ENCODE data around the gene ALDH1A3.

The ALDH1A3 gene

GRCh38 chr15:100877551-100877950 is 2.1 kb upstream of the ALDH1A3 start:
- no peak for TF ChIP-seq CTCF (IDR thresholded peaks at IDR 0.05; ENCODE audit: borderline replicate concordance, control extremely low read depth, extremely low read depth, insufficient read depth, missing control alignments)
- in situ Hi-C loops (cut with MboI; ENCODE audit: low sequenced_read_pairs, unreplicated experiment): loop anchor here (10.0 kb wide), 1 partner anchor 243 kb away; no protein-coding TSS in a partner anchor
- DNase-seq (ENCODE audit: low spot score): no peak

- in situ Hi-C loops (cut with MboI; ENCODE audit: low sequenced_read_pairs, unreplicated experiment): loop anchor here (10.0 kb wide), 1 partner anchor 243 kb away; no protein-coding TSS in a partner anchor
- no peak for DNase-seq (ENCODE audit: low spot score)
- no peak for TF ChIP-seq CTCF (IDR thresholded peaks at IDR 0.05; ENCODE audit: borderline replicate concordance, control extremely low read depth, extremely low read depth, insufficient read depth, missing control alignments)
Observed at GRCh38 chr15:100878130-100878529, 1.5 kb upstream of the ALDH1A3 start.

GRCh38 chr15:100878648-100879047 is 983 bp upstream of the ALDH1A3 start:
- TF ChIP-seq CTCF (IDR thresholded peaks at IDR 0.05; ENCODE audit: borderline replicate concordance, control extremely low read depth, extremely low read depth, insufficient read depth, missing control alignments): no peak
- no peak for DNase-seq (ENCODE audit: low spot score)
- in situ Hi-C loops (cut with MboI; ENCODE audit: low sequenced_read_pairs, unreplicated experiment): loop anchor here (10.0 kb wide), 1 partner anchor 244 kb away; no protein-coding TSS in a partner anchor

- in situ Hi-C loops (cut with MboI; ENCODE audit: low sequenced_read_pairs, unreplicated experiment): loop anchor here (10.0 kb wide), 1 partner anchor 244 kb away; no protein-coding TSS in a partner anchor
- DNase-seq (ENCODE audit: low spot score): peak; percentile 51
- no peak for TF ChIP-seq CTCF (IDR thresholded peaks at IDR 0.05; ENCODE audit: borderline replicate concordance, control extremely low read depth, extremely low read depth, insufficient read depth, missing control alignments)
Observed at GRCh38 chr15:100879061-100879463, 569 bp upstream of the ALDH1A3 start.

- peak; percentile 48 for DNase-seq (ENCODE audit: low spot score)
- TF ChIP-seq CTCF (IDR thresholded peaks at IDR 0.05; ENCODE audit: borderline replicate concordance, control extremely low read depth, extremely low read depth, insufficient read depth, missing control alignments): no peak
- in situ Hi-C loops (cut with MboI; ENCODE audit: low sequenced_read_pairs, unreplicated experiment): no loop called here
Observed at GRCh38 chr15:100880139-100880896, 687 bp downstream of the ALDH1A3 start.

GRCh38 chr15:100880897-100881242 is 1.2 kb downstream of the ALDH1A3 start:
- in situ Hi-C loops (cut with MboI; ENCODE audit: low sequenced_read_pairs, unreplicated experiment): no loop called here
- DNase-seq (ENCODE audit: low spot score): no peak
- no peak for TF ChIP-seq CTCF (IDR thresholded peaks at IDR 0.05; ENCODE audit: borderline replicate concordance, control extremely low read depth, extremely low read depth, insufficient read depth, missing control alignments)
